ENCODE measurements around the gene SUCLG2. TPM values are rescaled to one million over a fixed set of nuclear protein-coding genes. Genes with fewer than 3 reads are reported as not detected.

SUCLG2 gene
- total RNA-seq, 1 experiment from 2014 or later: 22.3 TPM

DNA sequence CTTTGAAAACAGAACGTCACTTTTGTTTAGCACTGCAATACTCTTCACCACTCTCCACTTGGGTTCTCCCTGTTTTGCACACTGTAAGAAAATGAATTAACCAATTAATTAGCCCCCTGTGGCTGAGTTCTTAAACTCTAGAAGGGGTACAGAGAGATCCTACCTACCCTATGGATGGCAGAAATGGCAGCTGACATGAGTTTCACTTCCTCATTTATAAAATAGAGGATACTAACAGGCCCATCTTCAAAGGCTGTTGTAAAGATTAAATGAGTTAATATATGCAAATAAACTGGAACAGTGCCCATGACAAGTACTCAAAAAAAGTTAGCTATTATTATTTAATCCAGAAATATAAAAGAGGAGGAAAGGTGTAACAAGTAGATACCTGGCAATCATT is 36.9 kb downstream of the SUCLG2 start:
- intact Hi-C loops (cut with micrococcal nuclease): no loop called here
- no peak for TF ChIP-seq EZH2 (IDR thresholded peaks at IDR 0.05; ENCODE audit: low read length, unreplicated experiment)
- no peak for TF ChIP-seq EZH2phosphoT487 (IDR thresholded peaks at IDR 0.05; ENCODE audit: borderline replicate concordance, low read length)
- TF ChIP-seq, protein P1, sequence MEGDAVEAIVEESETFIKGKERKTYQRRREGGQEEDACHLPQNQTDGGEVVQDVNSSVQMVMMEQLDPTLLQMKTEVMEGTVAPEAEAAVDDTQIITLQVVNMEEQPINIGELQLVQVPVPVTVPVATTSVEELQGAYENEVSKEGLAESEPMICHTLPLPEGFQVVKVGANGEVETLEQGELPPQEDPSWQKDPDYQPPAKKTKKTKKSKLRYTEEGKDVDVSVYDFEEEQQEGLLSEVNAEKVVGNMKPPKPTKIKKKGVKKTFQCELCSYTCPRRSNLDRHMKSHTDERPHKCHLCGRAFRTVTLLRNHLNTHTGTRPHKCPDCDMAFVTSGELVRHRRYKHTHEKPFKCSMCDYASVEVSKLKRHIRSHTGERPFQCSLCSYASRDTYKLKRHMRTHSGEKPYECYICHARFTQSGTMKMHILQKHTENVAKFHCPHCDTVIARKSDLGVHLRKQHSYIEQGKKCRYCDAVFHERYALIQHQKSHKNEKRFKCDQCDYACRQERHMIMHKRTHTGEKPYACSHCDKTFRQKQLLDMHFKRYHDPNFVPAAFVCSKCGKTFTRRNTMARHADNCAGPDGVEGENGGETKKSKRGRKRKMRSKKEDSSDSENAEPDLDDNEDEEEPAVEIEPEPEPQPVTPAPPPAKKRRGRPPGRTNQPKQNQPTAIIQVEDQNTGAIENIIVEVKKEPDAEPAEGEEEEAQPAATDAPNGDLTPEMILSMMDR (conservative IDR thresholded peaks at IDR 0.05; ENCODE audit: low read depth, low read length): no peak
- Histone ChIP-seq H3K4me2 (ENCODE audit: low read length) (no peak overlapping the region), H3K4me1 (ENCODE audit: insufficient read depth, low read length) (no peaks in the 10 kb centered on the region), H3K9me3 (ENCODE audit: low read length) (no peaks in the 10 kb centered on the region), H3K36me3 (ENCODE audit: low read depth, low read length) (no peaks in the 10 kb centered on the region), H3K79me2 (ENCODE audit: low read length) (no peaks in the 10 kb centered on the region), H3K27me3 (ENCODE audit: low read length) (no peaks in the 10 kb centered on the region), H4K20me1 (ENCODE audit: low read length) (no peaks in the 10 kb centered on the region), H2AFZ (ENCODE audit: low read length) (no peak overlapping the region), H3K4me3 (ENCODE audit: low read length) (no peak overlapping the region), H3K27ac (ENCODE audit: low read length) (no peak overlapping the region), H3K9me2 (replicated peaks; ENCODE audit: low read length) (no peaks in the 10 kb centered on the region), H3K9ac (ENCODE audit: low read length) (no peak overlapping the region), H3F3A (ENCODE audit: low read length, unreplicated experiment) (no peaks in the 10 kb centered on the region)
- POLR2A ChIA-PET (ENCODE audit: unreplicated experiment): no interaction called here
- DNase-seq (no peak), ATAC-seq (no peak)
- CTCF ChIA-PET: no interaction called here
- no TSS peak for BruUV-seq (replicated peaks)

DNA sequence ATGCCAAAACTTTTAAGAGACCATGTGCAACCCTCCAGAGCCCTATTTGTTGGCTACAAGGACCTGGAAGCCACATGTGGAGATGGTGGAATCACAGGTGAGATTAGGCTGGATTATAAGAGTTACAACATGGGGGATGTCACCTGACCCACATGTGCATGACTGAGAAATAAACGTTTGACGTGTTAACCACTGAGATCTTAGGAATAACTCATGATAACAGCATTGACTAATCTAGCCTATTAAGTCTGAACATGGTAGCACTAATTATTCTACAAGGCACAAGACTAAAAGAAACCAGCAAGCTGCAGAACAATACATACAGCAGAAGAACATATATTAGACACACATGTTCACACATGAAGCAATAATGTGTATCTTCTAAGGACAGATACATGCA is 38.4 kb downstream of the SUCLG2 start:
- BruUV-seq (replicated peaks): no TSS peak
- no peaks in the 10 kb centered on the region for H3K36me3 ChIP-seq (ENCODE audit: low read depth, low read length)
- no peaks in the 10 kb centered on the region for H3K9me2 ChIP-seq (replicated peaks; ENCODE audit: low read length)
- no peak for DNase-seq
- H3K4me3 ChIP-seq (ENCODE audit: low read length): no peak overlapping the region
- H3K4me1 ChIP-seq (ENCODE audit: insufficient read depth, low read length): peaks cover 2% of the 10 kb centered on the region; the same call in 1 of the 2 replicates
- H3K27me3 ChIP-seq (ENCODE audit: low read length): no peaks in the 10 kb centered on the region
- H3K9ac ChIP-seq (ENCODE audit: low read length): no peak overlapping the region
- TF ChIP-seq EZH2phosphoT487 (IDR thresholded peaks at IDR 0.05; ENCODE audit: borderline replicate concordance, low read length): no peak
- TF ChIP-seq, protein P1 (conservative IDR thresholded peaks at IDR 0.05; ENCODE audit: low read depth, low read length): no peak
- TF ChIP-seq EZH2 (IDR thresholded peaks at IDR 0.05; ENCODE audit: low read length, unreplicated experiment): no peak
- no peak overlapping the region for H3K27ac ChIP-seq (ENCODE audit: low read length)
- POLR2A ChIA-PET (ENCODE audit: unreplicated experiment): no interaction called here
- no peaks in the 10 kb centered on the region for H3K79me2 ChIP-seq (ENCODE audit: low read length)
- H3K4me2 ChIP-seq (ENCODE audit: low read length): no peak overlapping the region
- intact Hi-C loops (cut with micrococcal nuclease): no loop called here
- H4K20me1 ChIP-seq (ENCODE audit: low read length): no peaks in the 10 kb centered on the region
- H2AFZ ChIP-seq (ENCODE audit: low read length): no peak overlapping the region
- no peaks in the 10 kb centered on the region for H3K9me3 ChIP-seq (ENCODE audit: low read length)
- H3F3A ChIP-seq (ENCODE audit: low read length, unreplicated experiment): no peaks in the 10 kb centered on the region
- CTCF ChIA-PET: no interaction called here
- ATAC-seq: no peak

DNA sequence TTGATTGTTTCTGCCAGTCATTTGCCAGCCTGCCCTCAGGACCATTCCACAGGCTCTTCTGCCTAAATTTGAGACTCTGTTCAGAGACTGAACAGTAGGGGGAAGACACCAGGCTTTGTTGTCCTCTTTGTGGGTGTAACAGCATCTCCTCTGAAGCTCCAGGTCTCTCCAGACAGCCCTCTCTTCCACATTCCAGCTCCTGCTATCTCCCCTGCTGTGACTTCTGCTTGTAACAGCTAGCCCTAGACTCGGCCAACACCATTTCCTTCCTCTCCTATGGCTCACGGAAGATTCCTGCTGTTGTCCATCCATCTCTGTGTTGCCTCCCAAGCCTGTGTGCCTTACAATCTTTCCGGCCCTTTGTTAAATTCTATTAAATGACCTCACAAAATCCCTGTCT is 40.2 kb downstream of the SUCLG2 start:
- H3K4me3 ChIP-seq (ENCODE audit: low read length): no peak overlapping the region
- intact Hi-C loops (cut with micrococcal nuclease): no loop called here
- no peak overlapping the region for H2AFZ ChIP-seq (ENCODE audit: low read length)
- peaks cover 5% of the 10 kb centered on the region for H3K36me3 ChIP-seq (ENCODE audit: low read depth, low read length)
- no peaks in the 10 kb centered on the region for H3K79me2 ChIP-seq (ENCODE audit: low read length)
- H3K27ac ChIP-seq (ENCODE audit: low read length): no peak overlapping the region
- POLR2A ChIA-PET (ENCODE audit: unreplicated experiment): no interaction called here
- H3K4me1 ChIP-seq (ENCODE audit: insufficient read depth, low read length): peaks cover 19% of the 10 kb centered on the region
- H3K9ac ChIP-seq (ENCODE audit: low read length): no peak overlapping the region
- no peaks in the 10 kb centered on the region for H3K9me3 ChIP-seq (ENCODE audit: low read length)
- no peaks in the 10 kb centered on the region for H3F3A ChIP-seq (ENCODE audit: low read length, unreplicated experiment)
- no TSS peak for BruUV-seq (replicated peaks)
- H4K20me1 ChIP-seq (ENCODE audit: low read length): no peaks in the 10 kb centered on the region
- DNase-seq: no peak
- TF ChIP-seq EZH2 (IDR thresholded peaks at IDR 0.05; ENCODE audit: low read length, unreplicated experiment) (no peak), EZH2phosphoT487 (IDR thresholded peaks at IDR 0.05; ENCODE audit: borderline replicate concordance, low read length) (no peak)
- TF ChIP-seq, protein P1 (conservative IDR thresholded peaks at IDR 0.05; ENCODE audit: low read depth, low read length): no peak
- no peak for ATAC-seq
- CTCF ChIA-PET: no interaction called here
- no peaks in the 10 kb centered on the region for H3K27me3 ChIP-seq (ENCODE audit: low read length)
- H3K4me2 ChIP-seq (ENCODE audit: low read length): no peak overlapping the region
- H3K9me2 ChIP-seq (replicated peaks; ENCODE audit: low read length): no peaks in the 10 kb centered on the region
